Dermis blood vessel endothelial cell (primary cell): ENCODE measurements around the gene ATP2B2. TPM values are rescaled to one million over a fixed set of nuclear protein-coding genes. Genes with fewer than 3 reads are reported as not detected.

Experiments
- DNase-seq: peaks from one replicate; pipeline ENCODE4 v3.0.0; 2010
- total RNA-seq: library from RNA; depleted of rRNA; stranded (reverse); fragments of >200 nt; gene quantifications from 2 replicates; pipeline ENCODE4 v1.2.3, GENCODE V29; 2014

ATP2B2 gene
- total RNA-seq, 1 donor from 2014 or later, result not detected

DNA sequence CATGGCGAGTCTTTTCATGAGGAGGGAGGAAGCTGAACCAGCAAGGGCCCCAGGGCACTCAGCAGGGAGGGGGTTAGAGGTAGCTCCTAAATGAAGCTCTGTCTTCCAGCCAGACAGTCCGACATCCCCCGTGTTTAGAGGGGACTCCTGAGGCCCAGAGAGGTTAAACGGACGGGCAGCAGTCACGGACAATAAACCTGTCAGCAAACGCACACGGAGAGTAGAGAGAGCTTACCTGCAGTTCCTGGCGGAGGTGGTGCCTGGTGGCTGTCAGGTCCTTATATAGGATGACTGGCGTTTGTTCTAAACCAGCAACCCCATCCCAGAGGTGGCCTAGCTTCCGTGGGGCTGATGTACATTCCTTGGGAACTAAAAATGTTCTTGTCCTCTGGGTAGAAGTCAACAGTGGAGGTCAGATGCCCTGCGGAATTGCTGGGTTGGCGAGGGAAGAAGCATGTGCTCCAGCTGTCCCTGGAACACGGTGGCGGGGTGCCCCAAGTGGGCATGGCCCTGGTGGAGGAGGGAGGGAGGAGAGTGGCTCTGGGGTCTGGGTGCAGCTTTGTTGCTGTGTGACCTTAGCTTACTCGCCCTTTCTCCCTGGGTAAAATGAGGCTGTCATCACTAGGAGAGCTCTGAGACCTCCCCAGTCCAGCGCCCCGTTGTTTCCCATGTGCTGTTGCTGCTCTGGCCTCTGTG lies 214.8 kb downstream of the ATP2B2 start:
- DNase-seq, result no peak

DNA sequence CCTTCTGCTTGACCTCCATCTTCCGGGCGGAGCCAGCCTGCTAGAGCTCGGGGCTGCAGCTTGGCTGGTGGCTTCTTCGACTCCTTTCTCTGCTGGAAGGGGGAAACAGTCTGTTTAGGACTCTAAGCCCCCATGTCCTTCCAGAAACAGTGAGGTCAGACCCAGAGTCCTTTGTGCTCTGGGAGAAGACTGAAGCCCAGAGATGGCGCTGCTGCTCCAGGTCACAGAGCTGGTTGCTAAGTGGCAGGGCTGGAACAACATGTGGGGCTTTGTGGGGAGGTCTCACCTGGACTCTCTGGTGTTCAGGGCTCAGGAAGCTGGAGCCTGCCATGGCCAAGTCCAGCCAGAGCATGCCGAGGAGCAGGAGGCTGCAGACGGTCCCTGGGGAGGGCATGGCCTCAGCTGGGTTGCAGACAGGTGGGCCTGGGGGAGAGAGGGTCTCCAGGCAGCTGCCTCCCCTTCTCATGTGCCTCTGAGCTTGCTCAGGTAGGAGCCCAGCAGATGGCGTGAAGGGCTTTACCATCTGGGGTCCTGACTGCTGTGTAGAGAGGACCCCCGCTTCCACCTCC lies 215.5 kb downstream of the ATP2B2 start:
- DNase-seq, result no peak

DNA sequence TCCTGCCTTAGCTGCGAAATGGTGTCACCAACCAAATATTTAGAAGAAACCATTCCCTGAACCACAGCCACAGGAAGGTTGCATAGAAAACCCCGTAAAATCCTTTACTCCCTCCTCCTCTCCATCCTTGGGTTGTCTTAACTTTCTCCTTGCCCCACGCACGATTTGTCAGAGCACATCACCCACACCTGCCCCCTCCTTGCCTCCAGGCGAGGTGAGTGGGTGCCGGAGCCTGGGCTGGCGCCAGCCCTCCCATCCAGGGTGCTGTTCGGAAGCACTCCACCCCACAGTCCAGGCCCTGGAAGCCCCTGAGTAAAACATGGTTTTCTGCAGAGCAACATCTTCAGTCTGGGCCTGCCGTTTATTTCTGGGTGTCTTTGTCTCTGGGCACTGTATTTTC lies 216.3 kb downstream of the ATP2B2 start:
- no peak for DNase-seq

- no peak for DNase-seq
Measured at GRCh38 chr3:10288575-10288960, 216.8 kb downstream of the ATP2B2 start.

GRCh38 chr3:10287936-10288574 lies 217.3 kb downstream of the ATP2B2 start:
- DNase-seq, result no peak

- peak; percentile 92 for DNase-seq
Measured at GRCh38 chr3:10286596-10287295, 218.6 kb downstream of the ATP2B2 start.

- DNase-seq, result no peak
Measured at GRCh38 chr3:10286133-10286524, 219.3 kb downstream of the ATP2B2 start.

DNA sequence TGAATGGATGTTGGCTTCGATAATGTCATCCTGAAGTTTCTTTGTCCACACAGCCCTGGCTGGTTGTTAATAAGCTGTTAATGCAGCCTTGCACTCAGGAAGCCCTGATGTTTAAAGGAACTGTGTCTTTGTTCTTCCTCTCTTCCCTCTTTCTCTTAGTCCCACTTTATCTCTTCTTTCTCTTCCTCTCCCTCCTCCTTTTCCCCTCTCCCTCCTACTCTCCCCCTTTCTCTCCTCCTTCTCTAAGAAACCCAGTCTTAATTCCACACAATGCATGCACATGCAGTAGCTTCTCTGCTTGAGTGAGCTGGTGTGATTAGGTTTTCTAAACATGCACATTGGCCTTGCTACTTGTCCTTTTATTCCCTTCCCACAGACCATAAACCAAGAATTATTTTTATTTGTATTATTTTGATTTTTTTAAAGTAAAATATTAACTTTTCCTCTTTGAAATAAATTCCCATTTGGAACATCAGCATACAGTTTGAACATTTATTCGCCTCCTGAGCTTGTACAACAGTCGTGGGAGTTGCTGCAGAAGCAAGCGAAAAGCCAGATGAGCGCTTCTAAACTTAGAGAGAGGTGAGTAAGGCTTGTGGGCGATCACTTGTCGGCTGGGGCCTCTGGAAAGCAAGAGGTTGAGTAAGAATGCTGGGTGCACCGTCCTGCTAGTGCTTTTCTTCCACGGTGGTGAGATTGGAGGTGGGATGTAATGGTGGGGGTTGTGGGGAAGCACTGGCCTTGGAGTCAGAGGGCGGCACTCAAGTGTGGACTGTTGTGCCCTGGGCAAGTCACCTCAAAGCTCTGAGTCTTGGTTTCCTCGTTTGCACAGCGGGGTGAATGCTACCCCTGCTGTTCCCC lies 219.9 kb downstream of the ATP2B2 start:
- no peak for DNase-seq

DNA sequence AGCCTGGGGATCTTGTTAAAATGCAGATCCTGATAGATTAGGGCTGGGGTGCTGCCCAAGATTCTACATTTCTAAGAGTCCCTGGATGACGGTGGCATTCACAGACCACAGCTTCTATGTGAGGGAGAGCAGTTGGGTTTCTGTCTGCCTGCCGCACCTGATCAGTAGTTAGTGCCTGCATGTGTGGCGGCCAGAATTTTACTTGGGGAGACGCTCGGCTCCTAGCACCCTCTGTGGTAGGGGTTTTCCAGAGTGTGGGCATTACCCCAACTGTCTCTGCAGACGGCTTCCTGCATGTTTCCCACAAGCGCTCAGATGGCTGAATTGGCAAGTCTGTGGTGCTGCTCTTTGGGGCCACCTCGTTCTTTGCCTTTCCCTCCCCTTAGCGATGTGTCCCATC lies 220.9 kb downstream of the ATP2B2 start:
- no peak for DNase-seq

DNA sequence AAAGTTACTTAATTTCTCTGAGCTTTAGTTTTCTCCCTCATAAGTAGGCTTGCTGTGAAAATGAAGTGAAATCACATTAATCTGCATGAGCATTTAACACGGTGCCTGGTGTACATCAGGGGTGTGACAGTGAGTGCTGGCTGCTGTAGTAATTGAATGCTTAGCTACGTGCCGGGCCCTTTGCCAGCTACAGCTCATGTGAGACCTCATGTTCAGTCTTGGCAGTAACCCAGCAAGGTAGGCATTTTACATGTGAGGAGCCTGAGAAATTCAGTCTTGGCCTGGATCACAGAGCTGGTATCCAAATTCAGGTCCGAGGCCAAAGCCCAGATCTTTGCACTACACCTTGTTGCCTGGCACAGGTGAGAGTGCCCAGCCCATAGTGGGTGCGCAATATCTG lies 221.7 kb downstream of the ATP2B2 start:
- no peak for DNase-seq

DNA sequence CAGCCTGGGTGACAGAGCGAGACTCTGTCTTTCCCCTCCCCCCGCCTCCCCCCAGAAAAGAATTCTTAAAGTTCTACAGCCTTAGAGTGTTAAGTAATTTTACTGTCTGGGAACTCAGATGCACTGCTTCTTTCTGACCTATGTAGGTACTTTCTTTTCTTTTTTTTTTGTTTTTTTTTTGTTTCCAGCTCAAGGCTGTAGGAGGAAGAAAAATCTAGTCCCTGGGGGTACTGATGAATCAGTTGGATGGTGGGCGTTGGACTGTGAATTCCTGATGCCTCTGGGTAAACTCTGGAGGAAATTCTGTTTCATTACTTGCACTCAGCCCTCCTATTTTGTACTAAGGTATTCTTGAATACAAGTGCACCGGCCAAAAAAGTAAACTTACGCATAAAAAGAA lies 223.4 kb downstream of the ATP2B2 start:
- no peak for DNase-seq

GRCh38 chr3:10280571-10280970 lies 224.8 kb downstream of the ATP2B2 start:
- no peak for DNase-seq

GRCh38 chr3:10280177-10280529 lies 225.2 kb downstream of the ATP2B2 start:
- peak; percentile 28 for DNase-seq

- no peak for DNase-seq
Measured at GRCh38 chr3:10279384-10280176, 225.8 kb downstream of the ATP2B2 start.

DNA sequence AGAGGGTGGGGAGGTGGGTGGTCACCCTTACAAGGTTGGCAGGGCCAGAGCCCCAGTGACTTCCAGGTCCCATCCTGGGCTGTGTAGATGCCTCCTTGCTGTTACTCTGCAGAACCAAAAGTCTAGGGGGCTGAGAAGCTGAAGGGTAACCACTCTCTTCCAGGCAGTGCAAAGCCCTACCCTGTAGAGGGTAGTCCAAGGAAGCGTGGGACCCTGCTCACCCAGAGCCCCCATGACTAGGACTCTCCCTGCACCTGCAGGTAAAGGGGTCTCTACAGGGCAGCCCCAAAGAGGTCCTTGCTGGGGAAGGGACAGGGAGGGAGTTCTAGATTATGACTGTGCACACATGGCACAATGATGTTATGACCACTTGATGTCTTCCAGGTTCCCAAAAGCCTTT lies 226.9 kb downstream of the ATP2B2 start:
- no peak for DNase-seq

DNA sequence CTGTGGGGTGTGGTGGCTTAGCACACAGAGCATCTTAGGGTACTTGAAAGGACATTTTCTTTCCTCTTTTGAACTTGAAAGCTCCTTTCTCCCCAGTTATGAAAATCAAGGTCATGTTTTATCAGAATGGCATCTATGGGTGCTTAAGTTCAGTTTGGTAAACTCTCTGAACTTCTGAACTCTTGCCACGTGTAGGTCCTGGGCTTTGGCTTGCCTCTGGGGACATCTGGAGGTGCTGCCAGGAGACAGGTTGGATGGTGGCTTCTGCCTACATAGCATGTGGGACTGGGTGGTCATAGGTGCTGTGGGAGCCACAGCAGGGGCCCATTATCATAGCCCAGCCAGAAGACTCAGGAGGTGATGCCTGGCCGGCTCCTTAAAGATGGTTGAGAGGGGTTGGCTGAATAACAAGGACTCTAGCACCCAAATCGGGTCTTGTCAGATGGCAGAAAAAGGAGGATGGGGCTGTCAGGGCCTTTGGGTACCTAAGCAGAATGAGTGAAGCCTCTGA lies 228.2 kb downstream of the ATP2B2 start:
- no peak for DNase-seq

DNA sequence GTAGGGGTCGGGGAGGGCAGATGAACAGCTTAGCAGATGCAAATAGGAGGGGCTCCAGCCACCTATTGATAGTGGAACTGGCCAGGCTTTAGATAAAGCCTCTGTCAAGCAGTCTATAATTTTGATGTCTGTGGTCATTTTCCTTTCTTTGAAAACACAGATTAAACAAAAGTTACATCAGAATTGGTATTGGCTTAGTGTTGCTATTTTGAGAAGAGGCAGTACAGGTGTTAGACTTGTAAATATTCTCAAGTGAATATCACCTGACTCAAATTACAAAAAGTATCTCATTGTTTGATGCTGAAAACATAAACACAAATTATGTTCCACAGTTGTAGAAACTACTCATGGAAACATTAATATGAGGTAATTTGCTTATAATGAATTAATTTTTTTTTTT lies 230.8 kb downstream of the ATP2B2 start:
- no peak for DNase-seq
